Regular cardiac myocyte (primary cell): ENCODE measurements around the gene SACM1L. TPM values are rescaled to one million over a fixed set of nuclear protein-coding genes. Genes with fewer than 3 reads are reported as not detected.

ENCODE experiments used
- total RNA-seq: library from RNA; depleted of rRNA; stranded (reverse); fragments of >200 nt; gene quantifications from 2 replicates; pipeline ENCODE4 v1.2.3, GENCODE V29; 2014

Gene SACM1L
- total RNA-seq, result 30.4 and 35.3 TPM in 2 replicates

GRCh38 chr3:45688882-45689786 is at the start of gene SACM1L:
Gene SACM1L (plus strand): TSS chr3:45689396. CDS start chr3:45689466, 70 bp downstream.

Other genes starting within 250 kb of the SACM1L start
- gene LIMD1, start 94.6 kb upstream of the SACM1L start, total RNA-seq, result 13.2 and 18.4 TPM in 2 replicates
- gene SLC6A20, start 107.1 kb downstream of the SACM1L start, total RNA-seq, result not detected in 2 replicates
- 9.4 and 17.8 TPM in 2 replicates for gene LZTFL1, start 152.7 kb downstream of the SACM1L start, total RNA-seq
- gene CCR9, start 197.1 kb downstream of the SACM1L start, total RNA-seq, result not detected in 2 replicates